OCI-LY7 (cell line): ENCODE results near the gene APOC3.

Experiments
- CTCF ChIP-seq: fragments of 200-600 bp; sonication (generic); conservative IDR thresholded peaks from 2 replicates; pipeline ENCODE4 v1.5.1; 2014; ENCODE audit warnings: mild to moderate bottlenecking, antibody characterized with exemption, low read length, moderate library complexity, mixed read lengths
- EZH2phosphoT487 ChIP-seq: fragments of 200-600 bp; sonication (generic); IDR thresholded peaks from 2 replicates; pipeline ENCODE4 v1.6.1; 2018; ENCODE audit warnings: low read depth, borderline replicate concordance, mild to moderate bottlenecking, mixed run types, antibody characterized with exemption, low read length, moderate library complexity, mixed read lengths

- TF ChIP-seq CTCF (no peak), EZH2phosphoT487 (no peak)
Observed at GRCh38 chr11:116882386-116882785, 52.7 kb downstream of the APOC3 start.
